Ascending aorta (tissue), 2 donors: ENCODE data around the gene CHRNE. TPM values are rescaled to one million over a fixed set of nuclear protein-coding genes. Genes with fewer than 3 reads are reported as not detected.

Experiments
- DNase-seq, 2 donors: peaks; one replicate each; pipeline ENCODE4 v3.0.0-alpha.2; 2019; ENCODE audit warnings: low spot score in 2 of 2
- H3K27ac ChIP-seq, 2 donors: fragments of 200-600 bp; sonication (generic); one replicate each; pipeline ENCODE4 v1.5.1; 2016 to 2017; ENCODE audit warnings: mild to moderate bottlenecking in 1 of 2
- H3K27me3 ChIP-seq: fragments of 200-600 bp; sonication (generic); one replicate; pipeline ENCODE4 v1.5.1; 2017
- H3K36me3 ChIP-seq, 2 donors: fragments of 200-600 bp; sonication (generic); one replicate each; pipeline ENCODE4 v1.5.1; 2016
- H3K4me1 ChIP-seq, 2 donors: fragments of 200-600 bp; sonication (generic); one replicate each; pipeline ENCODE4 v1.5.1; 2016 to 2017; ENCODE audit warnings: mild to moderate bottlenecking in 1 of 2
- H3K4me3 ChIP-seq, 2 donors: fragments of 200-600 bp; sonication (generic); one replicate each; pipeline ENCODE4 v1.5.1; 2016 to 2017; ENCODE audit warnings: mild to moderate bottlenecking in 1 of 2
- H3K9me3 ChIP-seq, 2 donors: fragments of 200-600 bp; sonication (generic); one replicate each; pipeline ENCODE4 v1.5.1; 2016
- intact Hi-C: fragments of 100-400 bp; cut with DNase I; formaldehyde crosslinking; loops from one replicate; pipeline ENCODE4 v1.15.1; 2023
- total RNA-seq: library from RNA; depleted of rRNA; stranded (reverse); fragments of >200 nt; gene quantifications from one replicate; pipeline ENCODE4 v1.1.0, GENCODE V29; 2016
- TF ChIP-seq, protein P1 (sequence below), 3 experiments: fragments of 200-600 bp in 2 of 3; fragments of 450-650 bp in 1 of 3; sonication (generic) in 2 of 3; IDR thresholded peaks; one replicate each; pipeline ENCODE4 v1.5.1; 2016 to 2019; ENCODE audit warnings: antibody characterized with exemption in 3 of 3, mild to moderate bottlenecking in 1 of 3, moderate library complexity in 1 of 3

The CHRNE gene
- not detected for total RNA-seq

DNA sequence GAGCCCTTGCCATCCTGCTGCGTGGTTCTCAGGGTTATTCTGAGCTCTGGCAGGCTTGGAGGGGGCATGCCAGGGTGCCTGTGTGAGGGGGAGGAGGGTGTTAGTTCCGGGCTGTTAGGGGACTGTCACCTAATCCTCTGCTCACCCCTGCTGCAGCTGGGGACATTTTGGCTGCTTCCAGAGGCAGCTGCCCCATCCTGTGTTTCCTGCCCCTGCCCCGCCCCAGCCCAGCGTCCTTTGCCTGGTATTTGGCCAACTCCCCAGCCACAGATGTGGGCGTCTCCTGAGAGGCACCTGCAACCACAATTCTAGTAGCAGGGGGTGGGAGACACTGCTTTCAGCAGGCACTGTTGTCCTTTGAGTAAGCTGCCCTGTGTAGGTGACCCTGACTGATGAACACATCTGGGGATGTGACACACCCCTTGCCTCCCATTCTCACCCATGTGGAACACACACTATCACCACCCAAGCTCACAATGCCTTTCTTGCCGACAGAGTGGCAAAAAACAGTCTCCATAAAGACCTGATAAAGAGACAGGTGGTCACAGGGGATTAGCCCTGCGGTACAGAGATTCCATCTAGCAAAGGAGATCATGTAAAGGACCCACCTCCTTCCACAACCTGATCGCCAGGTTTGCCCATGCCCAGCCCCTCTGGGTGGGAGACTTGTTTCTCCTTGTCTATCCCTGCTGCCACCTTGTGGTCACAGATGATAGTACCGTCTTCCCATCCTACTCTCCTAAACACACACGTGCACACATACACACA is at the start of gene CHRNE:
TSS of gene CHRNE (minus strand) at position 48 of the 768 bp plus-strand sequence. CDS start at position 13, 35 bp downstream.
- TF ChIP-seq, protein P1, sequence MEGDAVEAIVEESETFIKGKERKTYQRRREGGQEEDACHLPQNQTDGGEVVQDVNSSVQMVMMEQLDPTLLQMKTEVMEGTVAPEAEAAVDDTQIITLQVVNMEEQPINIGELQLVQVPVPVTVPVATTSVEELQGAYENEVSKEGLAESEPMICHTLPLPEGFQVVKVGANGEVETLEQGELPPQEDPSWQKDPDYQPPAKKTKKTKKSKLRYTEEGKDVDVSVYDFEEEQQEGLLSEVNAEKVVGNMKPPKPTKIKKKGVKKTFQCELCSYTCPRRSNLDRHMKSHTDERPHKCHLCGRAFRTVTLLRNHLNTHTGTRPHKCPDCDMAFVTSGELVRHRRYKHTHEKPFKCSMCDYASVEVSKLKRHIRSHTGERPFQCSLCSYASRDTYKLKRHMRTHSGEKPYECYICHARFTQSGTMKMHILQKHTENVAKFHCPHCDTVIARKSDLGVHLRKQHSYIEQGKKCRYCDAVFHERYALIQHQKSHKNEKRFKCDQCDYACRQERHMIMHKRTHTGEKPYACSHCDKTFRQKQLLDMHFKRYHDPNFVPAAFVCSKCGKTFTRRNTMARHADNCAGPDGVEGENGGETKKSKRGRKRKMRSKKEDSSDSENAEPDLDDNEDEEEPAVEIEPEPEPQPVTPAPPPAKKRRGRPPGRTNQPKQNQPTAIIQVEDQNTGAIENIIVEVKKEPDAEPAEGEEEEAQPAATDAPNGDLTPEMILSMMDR (IDR thresholded peaks at IDR 0.05), result peak; percentile 59 to 75 (median 72)
- Histone ChIP-seq H3K27me3 (peaks cover 7% of the 10 kb centered on the region), H3K27ac (peak within 1 kb of the TSS in 1 of 2 donors; percentile 11), H3K4me3 (peak within 1 kb of the TSS in 1 of 2 donors; percentile 5), H3K36me3 (no peaks in the 10 kb centered on the region), H3K9me3 (no peaks in the 10 kb centered on the region), H3K4me1 (peaks cover 3 to 6% of the 10 kb centered on the region in 2 donors)
- peak in 1 of 2 donors; percentile 90 for DNase-seq
- intact Hi-C loops, result loop anchor here (2.0 to 5.0 kb wide), 2 partner anchors 36 to 171 kb away; partner anchors contain the start of gene MED11

DNA sequence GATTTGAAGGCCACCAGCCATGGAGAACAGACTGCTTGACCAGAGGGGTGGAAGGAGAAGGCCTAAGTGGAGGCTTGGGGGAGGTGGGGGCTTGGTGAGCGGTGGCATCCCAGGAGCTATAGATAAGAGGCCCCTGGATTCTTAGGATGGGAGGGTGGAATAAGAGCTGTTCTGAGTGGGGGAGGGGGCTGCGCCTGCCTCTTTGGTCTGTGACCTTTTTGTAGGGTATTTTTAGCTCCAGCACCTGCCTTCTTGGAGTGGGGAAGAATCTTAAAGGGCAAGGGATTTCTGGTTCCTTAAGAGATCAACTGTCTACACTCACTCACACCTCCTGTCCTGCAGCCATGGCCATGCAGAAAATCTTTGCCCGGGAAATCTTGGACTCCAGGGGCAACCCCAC is 48.6 kb upstream of the CHRNE start:
- Histone ChIP-seq H3K27me3 (no peaks in the 10 kb centered on the region), H3K4me1 (peaks cover 3 to 31% of the 10 kb centered on the region in 2 donors), H3K27ac (peak overlapping the region; percentile 93 to 99), H3K4me3 (no peak overlapping the region), H3K9me3 (no peaks in the 10 kb centered on the region), H3K36me3 (peaks cover 0 to 4% of the 10 kb centered on the region in 2 donors)
- intact Hi-C loops, result no loop called here
- TF ChIP-seq, protein P1 (IDR thresholded peaks at IDR 0.05), result no peak
- no peak for DNase-seq

DNA sequence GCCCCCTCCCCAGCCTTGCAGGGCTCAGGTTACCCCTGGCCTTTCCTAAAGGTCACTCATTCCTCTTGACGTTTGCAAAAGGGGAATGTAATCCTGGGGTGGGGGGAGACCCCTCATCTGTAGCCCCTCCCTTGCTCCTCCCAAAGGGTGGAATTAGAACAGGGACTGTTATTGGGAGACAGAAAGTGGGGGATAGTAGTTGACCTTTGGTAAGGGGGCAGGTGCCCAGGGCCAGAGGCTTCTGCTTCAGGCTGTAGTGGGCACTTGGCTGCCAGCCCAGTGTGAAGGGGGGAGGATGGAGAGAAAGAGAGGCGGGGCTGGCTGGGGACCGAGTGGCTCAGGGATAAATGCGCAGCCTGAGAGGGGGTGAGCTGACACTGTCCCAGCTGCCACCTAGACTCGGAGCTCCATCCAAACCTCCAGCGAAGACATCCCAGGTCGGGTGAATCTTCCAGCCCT is 47.9 kb upstream of the CHRNE start, which contains the start of gene ENO3:
TSS of gene ENO3 (plus strand) at position 374 of the 459 bp plus-strand sequence. CDS start 711 bp downstream, outside the sequence.
- no peaks in the 10 kb centered on the region for H3K9me3 ChIP-seq
- no peak for DNase-seq
- H3K36me3 ChIP-seq, result peaks cover 6 to 11% of the 10 kb centered on the region in 2 donors
- H3K4me3 ChIP-seq, result peak within 1 kb of the TSS; percentile 94 to 100
- H3K27ac ChIP-seq, result peak within 1 kb of the TSS; percentile 93 to 99
- TF ChIP-seq, protein P1 (IDR thresholded peaks at IDR 0.05), result no peak
- intact Hi-C loops, result no loop called here
- peaks cover 10 to 37% of the 10 kb centered on the region in 2 donors for H3K4me1 ChIP-seq
- no peaks in the 10 kb centered on the region for H3K27me3 ChIP-seq

DNA sequence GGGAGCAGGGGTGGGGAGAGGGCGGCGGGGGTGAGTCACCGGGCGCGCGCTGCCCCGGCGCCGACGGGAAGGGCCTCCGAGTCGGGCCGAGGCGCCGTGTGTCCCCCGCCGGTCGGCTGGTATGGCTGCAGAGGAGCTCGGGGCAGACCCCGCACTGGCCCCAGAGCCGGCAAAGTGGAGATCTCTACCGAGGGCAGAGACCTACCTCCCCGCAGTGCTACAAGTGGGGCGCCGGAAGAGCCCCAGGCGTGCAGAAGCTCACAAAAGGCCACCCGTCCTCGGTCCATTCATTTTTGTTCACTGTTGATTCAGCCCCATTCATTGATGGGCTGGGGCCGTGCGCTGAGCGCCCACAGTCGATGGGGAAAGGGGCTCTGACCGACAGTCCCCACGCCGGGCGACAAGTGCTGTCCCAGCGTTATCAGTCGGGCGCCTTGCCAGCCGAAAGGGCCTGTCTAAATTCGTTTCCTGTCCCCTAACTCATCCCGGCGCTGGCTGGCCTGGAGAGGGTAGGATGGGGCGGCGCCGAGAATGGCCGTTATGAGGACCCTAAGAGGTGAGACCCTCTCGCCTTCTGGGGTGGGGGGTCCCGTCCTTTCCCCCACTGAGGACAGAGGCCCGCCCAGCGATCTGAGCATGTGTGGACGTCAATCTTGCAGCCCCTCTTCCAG is 47.3 kb upstream of the CHRNE start:
- TF ChIP-seq, protein P1 (IDR thresholded peaks at IDR 0.05), result no peak
- Histone ChIP-seq H3K4me3 (peak overlapping the region; percentile 94 to 100), H3K27me3 (no peaks in the 10 kb centered on the region), H3K4me1 (peaks cover 15 to 43% of the 10 kb centered on the region in 2 donors), H3K9me3 (no peaks in the 10 kb centered on the region), H3K27ac (peak overlapping the region; percentile 93 to 99), H3K36me3 (peaks cover 10 to 16% of the 10 kb centered on the region in 2 donors)
- DNase-seq, result peak in 1 of 2 donors; percentile 76
- intact Hi-C loops, result no loop called here

DNA sequence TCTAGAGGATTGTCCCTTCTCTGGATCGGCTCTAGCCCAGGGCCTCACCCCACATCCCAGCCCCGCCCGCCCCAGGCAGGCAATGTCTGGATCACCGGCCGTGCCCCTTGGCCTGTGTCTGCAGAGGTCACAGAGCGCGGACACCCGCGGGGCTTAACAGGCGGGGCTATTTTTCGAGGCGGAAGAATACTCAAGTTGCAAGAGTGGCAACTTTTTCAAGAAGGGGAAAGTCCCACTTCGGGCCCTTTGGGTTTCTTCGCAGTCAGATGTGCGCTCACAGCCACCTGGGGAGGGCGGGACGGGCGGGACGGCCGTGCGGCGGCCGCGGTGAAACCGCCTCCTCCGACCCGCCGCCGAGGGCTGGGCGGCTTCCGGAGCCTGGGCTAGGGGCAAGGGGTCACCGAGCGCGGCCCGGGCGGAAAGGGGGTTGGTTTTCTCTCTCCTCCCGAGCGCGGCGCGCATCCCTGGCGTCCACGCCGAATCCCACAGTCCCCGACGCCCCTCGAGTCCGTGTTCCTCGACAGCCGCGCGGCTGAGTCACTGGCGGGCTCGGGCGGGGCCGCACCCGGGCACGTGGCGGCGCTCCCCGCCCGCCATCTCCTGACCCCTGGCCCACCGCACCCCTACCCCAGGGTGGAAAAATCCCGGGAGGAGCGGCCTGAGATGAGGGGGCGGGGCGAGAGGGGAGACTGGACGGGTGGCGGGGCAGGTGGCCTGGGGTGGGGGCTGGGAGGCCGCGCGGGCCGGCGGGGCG is 46.6 kb upstream of the CHRNE start:
- intact Hi-C loops, result loop anchor here (1.0 kb wide), 1 partner anchor 48 kb away; the partner anchor contains the start of genes INCA1 and KIF1C
- H3K4me3 ChIP-seq, result peak overlapping the region; percentile 94 to 100
- H3K9me3 ChIP-seq, result no peaks in the 10 kb centered on the region
- TF ChIP-seq, protein P1 (IDR thresholded peaks at IDR 0.05), result no peak
- H3K27me3 ChIP-seq, result no peaks in the 10 kb centered on the region
- peaks cover 15 to 23% of the 10 kb centered on the region in 2 donors for H3K36me3 ChIP-seq
- peak; percentile 37 to 89 for DNase-seq
- peak overlapping the region; percentile 93 to 99 for H3K27ac ChIP-seq
- H3K4me1 ChIP-seq, result peaks cover 15 to 50% of the 10 kb centered on the region in 2 donors
